Hepatic stellate cell (primary cell): ENCODE results near the gene TMTC4.
A peak's percentile ranks its signal among the peaks of the same experiment; 100 is the strongest.
"Not testable (repeated sequence)": the region's sequence is repeated elsewhere in the genome, so short reads cannot be mapped to it uniquely, and the experiment has no call there.

Experiments
- DNase-seq: peaks from one replicate; pipeline ENCODE4 v3.0.0; 2011; ENCODE audit warnings: low spot score

Gene TMTC4

GRCh38 chr13:100584896-100585295, 89.7 kb downstream of the TMTC4 start:
- DNase-seq, result no peak

DNA sequence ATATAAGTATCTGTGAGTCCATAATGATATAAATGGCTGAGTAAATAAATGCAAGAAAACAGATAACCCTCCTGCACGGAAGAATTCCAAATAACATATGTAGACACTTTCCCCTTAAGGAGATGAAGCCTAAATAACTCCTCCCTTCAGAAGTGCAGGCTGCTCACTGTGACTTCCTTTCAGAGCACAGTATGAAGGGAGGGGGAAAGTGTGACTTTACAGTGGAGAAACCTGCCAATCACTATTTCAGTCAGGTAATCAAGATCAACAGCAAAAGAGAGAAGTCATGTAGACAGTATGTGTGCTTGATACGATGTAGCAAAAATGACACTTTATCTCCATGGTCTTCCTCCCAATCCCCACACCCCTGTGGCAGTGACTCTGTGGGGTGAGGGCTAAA, 93.1 kb downstream of the TMTC4 start:
- DNase-seq, result no peak

DNA sequence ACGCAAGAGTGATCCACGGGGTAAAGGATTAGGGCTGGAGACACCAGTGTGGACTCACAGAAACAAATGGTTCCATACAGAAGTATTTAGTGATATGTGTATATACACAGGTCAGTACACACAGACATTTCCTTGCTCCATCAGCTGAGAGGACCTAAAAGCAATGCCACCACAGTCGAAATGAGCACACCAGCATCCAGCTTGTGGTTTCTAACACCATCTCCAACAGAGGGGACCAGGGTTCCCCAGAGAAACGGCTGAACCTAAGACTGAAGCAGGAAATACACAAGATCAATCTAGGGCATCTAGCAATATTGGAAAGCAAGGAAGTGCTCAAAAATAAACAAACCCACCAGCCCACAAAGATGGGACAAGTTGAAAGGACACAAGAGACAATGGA, 93.6 kb downstream of the TMTC4 start:
- no peak for DNase-seq

GRCh38 chr13:100580045-100580444, 94.5 kb downstream of the TMTC4 start:
- no peak for DNase-seq

DNA sequence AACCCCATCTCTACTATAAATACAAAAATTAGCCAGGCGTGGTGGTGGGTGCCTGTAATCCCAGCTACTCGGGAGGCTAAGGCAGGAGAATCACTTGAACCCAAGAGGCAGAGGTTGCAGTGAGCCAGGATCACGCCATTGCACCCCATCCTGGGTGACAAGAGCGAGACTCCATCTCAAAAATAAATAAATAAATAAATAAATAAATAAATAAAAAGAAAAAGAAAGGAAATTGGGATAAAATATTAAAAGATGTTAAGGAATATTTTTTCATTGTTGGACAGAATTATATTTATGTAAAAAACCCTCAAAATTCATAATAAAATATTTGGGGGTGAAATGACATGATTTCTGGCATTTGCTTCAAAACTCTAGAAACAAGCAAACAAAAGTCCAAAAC, 97.4 kb downstream of the TMTC4 start:
- not testable (repeated sequence) for DNase-seq

GRCh38 chr13:100573121-100573520, 101.5 kb downstream of the TMTC4 start:
- DNase-seq, result peak; percentile 51

DNA sequence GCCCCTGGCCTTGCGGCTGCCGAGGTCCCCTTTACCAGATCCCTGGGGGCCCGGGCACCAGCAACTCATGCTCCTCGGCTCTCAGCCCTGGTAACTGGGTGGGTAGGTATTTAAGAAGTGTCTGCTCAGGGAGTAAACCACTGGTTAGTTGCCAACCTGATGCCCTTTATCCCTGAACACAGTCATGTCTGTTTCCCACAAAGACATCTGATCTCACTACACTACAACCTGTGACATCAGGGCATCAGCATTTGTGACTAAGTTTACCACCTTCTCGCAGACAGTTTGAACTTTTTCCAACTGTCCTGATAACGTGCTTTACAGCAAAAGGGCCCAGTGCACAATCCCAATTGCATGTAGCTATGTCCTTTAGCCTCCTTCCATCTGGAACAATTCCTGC, 108.1 kb downstream of the TMTC4 start:
- no peak for DNase-seq

DNA sequence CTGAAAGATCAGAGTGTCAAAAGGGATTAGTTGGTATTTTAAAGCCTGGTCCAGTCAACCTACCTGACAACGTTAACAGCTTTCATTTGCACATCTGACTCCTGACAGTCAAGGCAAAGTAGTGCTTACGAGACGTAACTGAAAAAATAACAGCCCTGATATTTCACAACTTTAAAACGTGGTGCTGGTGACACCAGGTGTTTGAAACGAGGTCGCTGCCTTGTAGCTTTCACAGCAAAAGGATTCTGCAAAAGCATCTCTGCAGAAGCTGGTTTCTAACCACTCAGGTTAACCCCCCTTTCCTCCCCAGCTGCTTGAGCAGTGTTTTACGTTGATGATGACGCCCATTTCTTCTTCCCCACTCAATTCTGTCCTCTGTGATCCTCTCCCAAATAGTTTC, 109.3 kb downstream of the TMTC4 start:
- no peak for DNase-seq

DNA sequence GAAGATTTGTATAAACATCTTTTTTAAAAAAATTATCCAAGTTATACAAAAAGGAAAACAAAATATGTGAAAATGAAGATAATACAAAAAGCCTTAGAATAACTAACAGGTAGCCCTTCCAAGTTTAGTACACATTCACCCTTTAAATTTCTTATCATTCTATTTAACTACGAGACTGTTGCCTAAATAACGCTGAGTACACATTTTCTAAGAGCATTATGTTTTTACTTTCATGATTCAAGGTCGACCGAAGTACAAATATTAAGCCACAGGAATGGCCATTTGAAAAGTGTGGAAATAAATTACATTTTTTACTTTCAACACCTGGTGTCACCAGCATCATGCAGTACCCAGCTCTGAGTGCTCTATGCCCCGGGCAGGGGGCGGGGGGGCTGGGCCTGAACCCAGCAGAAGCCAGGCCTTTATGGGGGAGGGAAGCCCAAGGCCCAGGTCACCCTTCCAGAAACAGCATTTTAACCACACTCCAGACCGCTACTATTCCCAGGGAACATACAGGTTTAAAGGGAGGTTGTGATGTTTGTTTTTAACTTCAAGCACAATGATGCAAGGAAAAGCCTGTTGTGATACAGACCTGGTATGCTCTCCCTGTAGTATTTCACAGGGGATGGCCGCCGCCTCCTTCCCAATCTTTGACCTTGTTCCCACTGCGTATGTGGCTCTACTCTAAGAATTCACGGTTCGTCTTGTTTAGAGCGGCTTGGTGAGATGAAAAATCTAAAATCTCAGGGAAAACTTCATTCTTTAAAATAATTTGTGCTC, 110.0 kb downstream of the TMTC4 start:
- no peak for DNase-seq

DNA sequence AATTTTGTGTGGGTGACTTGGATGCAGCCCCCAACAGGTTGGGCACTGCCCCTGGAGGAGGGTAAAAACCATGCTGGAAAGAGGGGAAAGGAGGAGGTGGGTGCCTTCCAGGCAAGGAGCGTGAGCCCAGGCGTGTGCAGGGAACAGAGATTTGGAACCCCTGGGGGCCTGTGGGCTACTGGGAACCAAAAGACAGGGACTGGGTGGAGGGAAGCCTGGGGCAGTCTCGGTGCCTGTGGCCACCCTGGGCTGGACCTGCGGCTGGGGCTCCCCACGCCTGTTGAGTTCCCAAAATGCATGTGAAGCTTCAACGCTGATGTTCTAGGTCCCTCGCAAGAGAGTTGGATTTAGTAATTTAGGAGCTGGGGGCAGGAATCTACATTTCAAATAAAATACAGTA, 110.8 kb downstream of the TMTC4 start:
- no peak for DNase-seq

DNA sequence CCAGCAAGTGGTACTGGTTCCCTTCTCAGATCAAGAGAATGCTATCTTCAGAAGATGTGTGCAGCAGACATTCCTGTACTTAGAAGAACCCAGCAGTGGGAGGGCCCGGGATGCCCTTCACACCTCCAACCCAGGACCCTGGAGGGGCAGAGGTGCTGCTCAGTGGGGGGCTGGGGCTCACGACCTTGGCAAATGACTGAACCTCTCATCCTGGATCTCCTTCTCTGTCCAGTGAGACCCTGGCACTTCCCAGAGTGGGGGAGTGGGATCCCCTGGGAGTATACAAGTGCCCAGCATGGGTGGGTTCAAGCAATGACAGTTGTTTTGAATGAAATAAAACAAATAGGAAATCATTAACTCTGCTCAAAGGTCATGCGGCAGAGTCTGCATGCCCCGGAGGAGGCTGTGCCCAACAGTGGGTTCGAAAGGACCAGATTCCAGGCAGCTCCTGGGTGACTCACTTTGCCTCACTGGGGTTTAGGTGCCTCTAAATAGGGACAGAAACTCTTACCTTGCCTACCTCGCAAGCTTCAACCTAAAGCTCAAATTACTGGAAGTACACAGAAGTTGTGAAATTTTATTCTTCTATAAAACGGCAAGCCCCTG, 112.9 kb downstream of the TMTC4 start:
- no peak for DNase-seq

- DNase-seq, result no peak
These were observed 113.5 kb downstream of the TMTC4 start for GRCh38 chr13:100561158-100561499.

- DNase-seq, result no peak
These were observed 114.0 kb downstream of the TMTC4 start for GRCh38 chr13:100560498-100561157.

GRCh38 chr13:100559886-100560285, 114.7 kb downstream of the TMTC4 start:
- no peak for DNase-seq
